ENCODE data around the gene RASL12.

RASL12 gene

GRCh38 chr15:65066635-65067316 is 1.0 kb downstream of the RASL12 start:
- H3K4me3 ChIP-seq (ENCODE audit: low read depth, low read length): no peak overlapping the region
- no peak for DNase-seq (ENCODE audit: low read depth)
- no peak for TF ChIP-seq CTCF (conservative IDR thresholded peaks at IDR 0.05; ENCODE audit: low read depth, low read length)

- H3K4me3 ChIP-seq (ENCODE audit: low read depth, low read length): no peak overlapping the region
- no peak for TF ChIP-seq CTCF (conservative IDR thresholded peaks at IDR 0.05; ENCODE audit: low read depth, low read length)
Measured at GRCh38 chr15:65066001-65066634, 1.7 kb downstream of the RASL12 start.

GRCh38 chr15:65062726-65063125 is 5.1 kb downstream of the RASL12 start:
- no peak for TF ChIP-seq CTCF (conservative IDR thresholded peaks at IDR 0.05; ENCODE audit: low read depth, low read length)
- no peak overlapping the region for H3K4me3 ChIP-seq (ENCODE audit: low read depth, low read length)
- no peak for DNase-seq (ENCODE audit: low read depth)

More at GRCh38 chr15:65066001-65066634, 1.7 kb downstream of the RASL12 start:
- DNase-seq (ENCODE audit: low read depth): no peak

GRCh38 chr15:65062061-65062460 is 5.7 kb downstream of the RASL12 start:
- H3K4me3 ChIP-seq (ENCODE audit: low read depth, low read length): no peak overlapping the region
- no peak for TF ChIP-seq CTCF (conservative IDR thresholded peaks at IDR 0.05; ENCODE audit: low read depth, low read length)
- DNase-seq (ENCODE audit: low read depth): no peak

GRCh38 chr15:65060641-65061397 is 7.0 kb downstream of the RASL12 start:
- no peak for DNase-seq (ENCODE audit: low read depth)
- H3K4me3 ChIP-seq (ENCODE audit: low read depth, low read length): no peak overlapping the region
- no peak for TF ChIP-seq CTCF (conservative IDR thresholded peaks at IDR 0.05; ENCODE audit: low read depth, low read length)

GRCh38 chr15:65059931-65060596 is 7.7 kb downstream of the RASL12 start:
- no peak overlapping the region for H3K4me3 ChIP-seq (ENCODE audit: low read depth, low read length)
- no peak for TF ChIP-seq CTCF (conservative IDR thresholded peaks at IDR 0.05; ENCODE audit: low read depth, low read length)
- DNase-seq (ENCODE audit: low read depth): no peak
